B cell (primary cell): ENCODE results near the gene STAT2. TPM values are rescaled to one million over a fixed set of nuclear protein-coding genes. Genes with fewer than 3 reads are reported as not detected.

Experiments
- ATAC-seq: fragments of 200-7000 bp; cut with Tn5 transposase; one replicate; pipeline ENCODE4 v1.10.0; 2021; ENCODE audit warnings: low read depth, mild to moderate bottlenecking, moderate number of reproducible peaks, moderate library complexity
- CTCF ChIA-PET: fragments of 350-600 bp; sonication (Branson Sonifier 250); formaldehyde crosslinking; loops from one replicate; lab custom pipeline; 2021; ENCODE audit warnings: antibody characterized with exemption, inconsistent platforms; lab: Charles Lee
- POLR2A ChIA-PET: fragments of 350-600 bp; sonication (Branson Sonifier 250); formaldehyde crosslinking; loops from one replicate; lab custom pipeline; 2021; ENCODE audit warnings: antibody characterized with exemption; lab: Charles Lee
- DNase-seq: peaks from one replicate; pipeline ENCODE4 v3.0.0; 2013
- H2AFZ ChIP-seq: 2 replicates; pipeline ENCODE4 v1.6.1; 2012; ENCODE audit warnings: mild to moderate bottlenecking, low read depth, low read length; ENCODE audit not compliant: insufficient read depth, poor library complexity, severe bottlenecking
- H3K27ac ChIP-seq, 2 donors: 1 replicate in 1 of 2; 2 replicates in 1 of 2; pipeline ENCODE4 v1.5.1; 2012 to 2013; ENCODE audit warnings: low read length in 2 of 2, mild to moderate bottlenecking in 2 of 2, moderate library complexity in 1 of 2
- H3K27me3 ChIP-seq, 4 experiments: fragments of 200-600 bp in 1 of 4; sonication (generic) in 1 of 4; replicated peaks in 1 of 4; 1 replicate in 2 of 4; 2 replicates in 2 of 4; pipeline versions ENCODE4 v1.6.1 to v1.7.0; 2013 to 2016; ENCODE audit warnings: low read length in 3 of 4, mild to moderate bottlenecking in 2 of 4, mixed read lengths in 1 of 4, moderate library complexity in 1 of 4; ENCODE audit not compliant: insufficient read depth in 4 of 4, control insufficient read depth in 3 of 4; ENCODE audit errors: control extremely low read depth in 1 of 4
- H3K36me3 ChIP-seq, 2 experiments: replicated peaks in 1 of 2; 1 replicate in 1 of 2; 2 replicates in 1 of 2; pipeline versions ENCODE4 v1.6.1 to v1.7.1; 2013; ENCODE audit warnings: low read length in 1 of 2; ENCODE audit not compliant: insufficient read depth in 2 of 2, control insufficient read depth in 1 of 2; ENCODE audit errors: control extremely low read depth in 1 of 2, extremely low read depth in 1 of 2
- H3K4me1 ChIP-seq, 2 donors: fragments of 200-600 bp in 1 of 2; sonication (generic) in 1 of 2; 1 replicate in 1 of 2; 2 replicates in 1 of 2; pipeline versions ENCODE4 v1.5.1 to v1.6.1; 2013 to 2017; ENCODE audit warnings: low read length in 2 of 2; ENCODE audit not compliant: control insufficient read depth in 2 of 2, insufficient read depth in 2 of 2
- H3K4me2 ChIP-seq: replicated peaks from 2 replicates; pipeline ENCODE3; 2012; ENCODE audit warnings: mild to moderate bottlenecking, low read depth, low read length; ENCODE audit not compliant: poor library complexity, severe bottlenecking
- H3K4me3 ChIP-seq, 5 experiments: fragments of 200-600 bp in 1 of 5; sonication (generic) in 1 of 5; 1 replicate in 3 of 5; 2 replicates in 2 of 5; pipeline versions ENCODE4 v1.5.1 to v1.7.0; 2011 to 2016; ENCODE audit warnings: low read length in 4 of 5, mild to moderate bottlenecking in 4 of 5, low read depth in 2 of 5, control low read depth in 1 of 5, moderate library complexity in 1 of 5; ENCODE audit not compliant: insufficient read depth in 1 of 5; ENCODE audit errors: control extremely low read depth in 1 of 5, extremely low read depth in 1 of 5
- H3K79me2 ChIP-seq: fragments of 200-600 bp; sonication (generic); one replicate; pipeline ENCODE4 v1.6.0; 2016; ENCODE audit warnings: low read length; ENCODE audit not compliant: control insufficient read depth, insufficient read depth
- H3K9ac ChIP-seq: fragments of 200-600 bp; sonication (generic); 2 replicates; pipeline ENCODE4 v1.6.1; 2017; ENCODE audit warnings: mild to moderate bottlenecking, low read length, moderate library complexity
- H3K9me3 ChIP-seq, 3 donors: one replicate each; pipeline versions ENCODE4 v1.6.1 to v1.7.1; 2013; ENCODE audit warnings: low read length in 2 of 3; ENCODE audit not compliant: control insufficient read depth in 2 of 3, insufficient read depth in 1 of 3; ENCODE audit errors: control extremely low read depth in 1 of 3
- H4K20me1 ChIP-seq: 2 replicates; pipeline ENCODE4 v1.6.0; 2012; ENCODE audit warnings: mild to moderate bottlenecking, low read length; ENCODE audit not compliant: insufficient read depth, control insufficient read depth, poor library complexity, severe bottlenecking
- H3K27ac Mint-ChIP-seq: one replicate; pipeline ENCODE4 v1.8.0; 2021; ENCODE audit warnings: mixed read lengths
- H3K27me3 Mint-ChIP-seq: one replicate; pipeline ENCODE4 v1.8.0; 2021; ENCODE audit warnings: mixed read lengths
- H3K4me1 Mint-ChIP-seq: one replicate; pipeline ENCODE4 v1.8.0; 2021; ENCODE audit warnings: mixed read lengths
- H3K4me3 Mint-ChIP-seq: one replicate; pipeline ENCODE4 v1.8.0; 2021; ENCODE audit warnings: mixed read lengths
- H3K9me3 Mint-ChIP-seq: one replicate; pipeline ENCODE4 v1.8.0; 2022; ENCODE audit warnings: mixed read lengths; ENCODE audit not compliant: insufficient read depth
- CTCF ChIP-seq: fragments of 200-600 bp; IDR thresholded peaks from one replicate; pipeline ENCODE4 v1.8.0; 2022; ENCODE audit warnings: antibody characterized with exemption, mild to moderate bottlenecking
- EZH2 ChIP-seq: IDR thresholded peaks from 2 replicates; pipeline ENCODE4 v1.6.1; 2012; ENCODE audit warnings: borderline replicate concordance, low read depth, mild to moderate bottlenecking, moderate library complexity, low read length; ENCODE audit not compliant: insufficient read depth, poor library complexity, severe bottlenecking
- WGBS: methylation state at CpG from one replicate; pipeline ENCODE4 v1.1.5; 2013; ENCODE audit warnings: missing lambda C conversion rate; ENCODE audit not compliant: insufficient coverage; 5-methylcytosine and 5-hydroxymethylcytosine counted together
- intact Hi-C: fragments of 100-400 bp; cut with micrococcal nuclease; formaldehyde crosslinking; loops from one replicate; pipeline ENCODE4 v1.10.0; 2022
- polyA plus RNA-seq: library from polyadenylated mRNA; depleted of rRNA; stranded (reverse); fragments of >200 nt; gene quantifications from 2 replicates; pipeline ENCODE4 v1.2.3, GENCODE V29; 2012
- total RNA-seq, 2 donors: library from RNA; stranded (reverse); fragments of 120-200 nt in 1 of 2; gene quantifications; 1 replicate in 1 of 2; 2 replicates in 1 of 2; pipeline versions ENCODE4 v1.2.3 to v1.2.4, GENCODE V29; 2013 to 2022

STAT2 gene
- total and polyA plus RNA-seq, 2 donors (not counting 1 experiment from before 2014, with no cell fraction given): 261 to 298 TPM

DNA sequence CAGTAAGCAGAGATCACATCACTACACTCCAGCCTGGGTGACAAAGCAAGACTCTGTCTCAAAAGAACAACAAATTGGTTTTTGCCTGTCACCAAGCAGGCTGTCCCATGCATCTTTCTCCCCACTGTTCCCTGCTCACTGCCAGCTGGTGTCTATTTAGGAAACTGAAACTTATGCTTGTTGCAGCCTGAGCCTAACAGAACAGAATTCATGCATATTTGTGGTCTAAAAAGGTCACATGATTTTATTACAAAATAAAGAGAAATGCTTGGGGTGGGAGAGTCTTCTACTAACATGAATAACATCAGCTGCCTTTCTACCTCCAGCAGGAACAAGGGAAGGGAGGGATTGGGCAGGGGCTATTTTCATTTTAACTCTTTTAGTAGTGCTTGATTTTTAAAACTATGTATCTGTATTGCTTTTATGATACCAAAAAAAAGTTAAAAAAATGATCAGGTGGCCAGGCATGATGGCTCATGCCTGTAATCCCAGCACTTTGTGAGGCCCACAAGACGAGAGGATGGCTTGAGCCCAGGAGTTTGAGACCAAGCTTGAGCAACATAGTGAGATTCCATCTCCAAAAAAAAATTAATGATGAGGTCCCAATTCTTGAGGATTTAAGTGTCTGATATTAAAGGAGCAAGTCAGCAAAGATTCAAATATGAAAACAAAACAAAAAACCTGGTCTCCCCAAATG is 923 bp downstream of the STAT2 start:
- H3K79me2 ChIP-seq: peaks cover 48% of the 10 kb centered on the region
- peaks cover 15 to 28% of the 10 kb centered on the region in 2 experiments for H3K36me3 ChIP-seq
- no peak for ATAC-seq
- H3K27me3 ChIP-seq: no peaks in the 10 kb centered on the region
- H4K20me1 ChIP-seq: peaks cover 7% of the 10 kb centered on the region
- POLR2A ChIA-PET: interaction anchor here (0.6 to 3.9 kb wide), 14 partner anchors 16 to 270 kb away, joined by 3 to 24 read pairs (median 8); partner anchors contain the start of genes CNPY2, IL23A, PAN2 and RNF41
- TF ChIP-seq EZH2: no peak
- no peak for TF ChIP-seq CTCF
- intact Hi-C loops: no loop called here
- WGBS: 0% methylated on average over 1 of the region's 1 CpG
- CTCF ChIA-PET: interaction anchor here (0.5 to 5.5 kb wide), 16 partner anchors 8 to 269 kb away, joined by 3 to 59 read pairs (median 9); partner anchors contain the start of genes CNPY2, IL23A, PAN2 and SMARCC2
- peak overlapping the region; percentile 82 for H3K9ac ChIP-seq
- peak overlapping the region; percentile 54 for H3K27ac Mint-ChIP-seq
- no peaks in the 10 kb centered on the region for H3K9me3 ChIP-seq
- peak; percentile 35 for DNase-seq
- H3K4me3 Mint-ChIP-seq: peak overlapping the region; percentile 89
- H3K4me2 ChIP-seq: peak overlapping the region; percentile 76
- peak overlapping the region; percentile 55 to 97 (median 76) for H3K4me3 ChIP-seq
- H3K27ac ChIP-seq: peak overlapping the region; percentile 1 to 67
- H3K27me3 Mint-ChIP-seq: no peaks in the 10 kb centered on the region
- H3K4me1 ChIP-seq: peaks cover 15 to 24% of the 10 kb centered on the region in 2 donors
- H3K4me1 Mint-ChIP-seq: peaks cover 29% of the 10 kb centered on the region
- peak overlapping the region; percentile 73 for H2AFZ ChIP-seq
- no peaks in the 10 kb centered on the region for H3K9me3 Mint-ChIP-seq

GRCh38 chr12:56351325-56351724 is 8.6 kb downstream of the STAT2 start:
- Histone ChIP-seq H3K4me1 (no peaks in the 10 kb centered on the region), H3K9me3 (no peaks in the 10 kb centered on the region), H3K36me3 (peaks cover 16 to 84% of the 10 kb centered on the region in 2 experiments), H3K4me2 (no peak overlapping the region), H3K27ac (no peak overlapping the region), H3K4me3 (no peak overlapping the region), H3K9ac (no peak overlapping the region), H2AFZ (no peak overlapping the region), H3K27me3 (no peaks in the 10 kb centered on the region), H4K20me1 (peaks cover 7% of the 10 kb centered on the region), H3K79me2 (peaks cover 20% of the 10 kb centered on the region)
- Mint-ChIP-seq H3K4me3 (no peak overlapping the region), H3K27ac (no peak overlapping the region), H3K9me3 (no peaks in the 10 kb centered on the region), H3K27me3 (no peaks in the 10 kb centered on the region), H3K4me1 (peaks cover 3% of the 10 kb centered on the region)
- DNase-seq (no peak), ATAC-seq (no peak)
- no peak for TF ChIP-seq CTCF
- no peak for TF ChIP-seq EZH2
- ChIA-PET POLR2A (interaction anchor here (0.5 kb wide), 1 partner anchor 390 kb away, joined by 6 read pairs; no protein-coding TSS in a partner anchor), CTCF (interaction anchor here (1.8 to 2.6 kb wide), 2 partner anchors 8 to 113 kb away, joined by 5 to 11 read pairs; partner anchors contain the start of gene STAT2)
- intact Hi-C loops: no loop called here
- 94% methylated on average over 2 of the region's 2 CpGs for WGBS
